Superior temporal gyrus (tissue), 1 donor: ENCODE measurements around the gene TCERG1L.
"Not testable (repeated sequence)": the region's sequence is repeated elsewhere in the genome, so short reads cannot be mapped to it uniquely, and the experiment has no call there.

Source experiments
- DNase-seq: peaks from one replicate; pipeline ENCODE4 v3.0.0-alpha.2; 2016; ENCODE audit errors: extremely low spot score

The TCERG1L gene

DNA sequence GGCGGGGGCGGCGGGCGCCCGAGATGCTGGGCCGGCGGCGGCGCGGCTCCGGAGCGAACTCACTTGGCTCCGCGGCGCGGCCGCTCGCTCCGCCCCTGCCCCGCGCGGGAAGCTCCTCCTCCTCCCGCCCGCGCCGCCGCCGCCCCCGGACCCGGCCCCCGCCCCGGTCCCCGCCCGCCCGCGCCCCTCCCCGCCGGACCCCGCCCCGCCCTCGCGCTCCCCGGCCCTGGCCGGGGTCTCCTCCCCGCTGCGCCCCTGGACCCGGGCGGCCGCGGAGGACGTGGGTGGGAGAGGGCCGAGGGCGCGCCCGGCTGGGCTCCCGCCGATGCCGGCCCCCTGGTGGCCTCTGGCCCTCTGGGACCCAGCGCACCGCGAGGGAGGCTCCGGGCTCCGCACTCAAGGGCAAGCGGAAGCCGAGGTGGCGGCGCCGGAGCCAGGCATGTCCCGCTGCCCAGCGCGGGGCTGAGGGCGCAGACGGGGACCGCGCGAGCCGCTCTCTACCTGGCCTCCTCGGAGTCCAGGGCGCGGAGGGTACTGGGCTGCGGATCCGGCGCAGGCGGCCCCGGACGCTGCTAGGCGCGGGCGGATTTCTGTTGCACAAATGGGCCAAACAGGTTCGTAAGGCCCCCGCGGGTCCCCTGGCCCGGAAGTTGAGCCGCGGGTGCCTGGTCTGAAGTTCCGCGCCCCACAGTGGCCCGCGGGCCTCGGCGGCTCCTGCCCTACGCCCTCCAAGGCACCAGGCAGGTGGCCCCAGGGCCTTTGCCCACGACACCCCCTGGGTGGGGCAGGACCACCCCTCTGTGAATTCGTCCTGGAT is at the start of gene TCERG1L:
TSS of gene TCERG1L (minus strand) at position 61 of the 817 bp plus-strand sequence. CDS start 86 bp downstream, outside the sequence.
- no peak for DNase-seq

DNA sequence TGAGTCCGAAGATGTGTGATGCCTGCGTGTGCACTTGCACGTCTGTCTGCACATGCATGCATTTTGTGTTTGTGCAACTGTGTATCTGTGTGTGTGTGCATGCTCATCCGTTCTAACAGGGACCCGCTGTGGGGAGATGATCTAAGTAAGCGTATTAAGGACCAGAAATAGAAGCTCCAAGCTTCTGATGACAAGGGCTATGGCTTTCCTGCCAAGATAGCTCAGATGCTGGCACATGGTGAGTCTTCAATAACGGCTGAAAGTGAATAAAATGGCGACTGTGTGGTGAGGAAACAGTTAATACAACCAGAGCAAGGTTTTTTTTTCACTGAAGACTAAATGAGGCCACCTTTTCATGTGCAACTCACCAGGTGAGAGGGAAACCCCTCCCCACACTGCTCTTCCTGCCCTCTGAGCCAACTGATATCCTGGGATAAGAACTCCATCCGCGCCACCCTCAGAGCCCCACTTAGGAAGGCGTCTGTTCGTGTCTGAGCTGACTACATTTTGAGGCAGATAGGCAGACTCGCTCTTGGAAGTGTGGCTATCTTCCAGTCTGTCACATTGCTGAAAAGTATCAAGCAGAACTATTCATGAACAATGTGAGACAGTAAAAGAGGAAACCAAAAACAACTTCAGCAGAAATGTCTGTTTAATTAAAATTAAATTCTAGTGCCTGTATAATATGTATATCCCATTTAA is 47.4 kb upstream of the TCERG1L start:
- DNase-seq: no peak

DNA sequence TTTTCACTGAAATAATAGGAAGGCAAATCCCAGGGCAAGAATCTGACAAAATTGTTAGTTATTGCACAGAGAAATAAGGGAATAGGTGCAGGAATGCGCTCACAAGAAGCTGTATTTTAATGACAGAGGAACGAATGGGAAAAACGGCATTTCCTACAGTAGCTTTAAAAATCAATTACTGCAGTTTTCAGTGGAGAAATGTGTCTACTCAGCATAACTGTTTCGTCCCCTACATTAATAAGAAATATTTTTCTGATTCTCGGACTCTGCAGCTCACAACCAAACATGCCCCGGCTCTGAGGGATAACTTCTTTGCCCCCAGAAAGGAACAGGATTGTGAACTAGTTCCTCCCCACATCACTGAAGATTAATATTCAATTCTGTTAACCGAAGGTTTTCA is 44.9 kb upstream of the TCERG1L start:
- DNase-seq: no peak

GRCh38 chr10:131355881-131356280 is 44.4 kb upstream of the TCERG1L start:
- DNase-seq: no peak

GRCh38 chr10:131355056-131355455 is 43.5 kb upstream of the TCERG1L start:
- no peak for DNase-seq

DNA sequence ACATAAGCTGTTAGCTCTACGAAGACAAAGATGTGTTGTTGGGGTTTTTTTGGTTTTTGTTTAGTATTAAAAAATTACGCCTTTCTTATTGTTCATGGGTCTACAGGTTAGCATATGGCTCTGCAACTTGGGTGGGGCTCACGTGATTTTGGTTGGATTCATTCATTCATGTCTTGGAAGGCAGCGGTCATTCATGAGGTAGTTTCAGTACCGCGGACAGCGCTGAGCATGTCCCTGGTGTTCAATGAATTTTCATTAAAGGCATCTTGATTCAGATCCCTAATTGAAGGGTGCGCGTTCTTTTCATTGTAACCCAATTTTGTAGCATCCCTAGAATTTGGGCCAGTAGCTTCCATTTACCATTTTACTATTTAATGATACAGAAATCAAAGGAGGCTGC is 42.9 kb upstream of the TCERG1L start:
- DNase-seq: no peak

- no peak for DNase-seq
These were observed 41.3 kb upstream of the TCERG1L start for GRCh38 chr10:131352765-131353290.

DNA sequence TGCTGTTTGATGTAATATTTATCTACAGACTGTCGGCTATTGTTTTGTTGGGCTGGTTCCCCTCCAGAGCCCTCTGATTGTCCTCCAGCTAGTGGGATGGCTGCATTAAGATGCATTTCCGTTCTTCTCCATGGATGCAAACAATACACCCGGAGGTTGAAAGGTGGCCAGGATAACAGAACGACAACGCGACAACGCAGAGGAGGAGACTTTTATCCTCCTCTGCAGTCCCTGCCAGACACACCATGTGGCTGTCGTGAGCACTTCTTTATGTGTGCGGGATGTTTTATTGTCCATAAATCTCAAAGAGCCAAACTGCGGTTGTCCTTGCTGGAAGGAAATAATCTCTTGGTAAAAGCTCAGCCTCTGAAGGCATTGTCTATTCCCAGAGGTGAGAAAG is 39.1 kb upstream of the TCERG1L start:
- no peak for DNase-seq

- DNase-seq: no peak
These were observed 38.7 kb upstream of the TCERG1L start for GRCh38 chr10:131350245-131350644.

- no peak for DNase-seq
These were observed 34.9 kb upstream of the TCERG1L start for GRCh38 chr10:131346456-131346855.

DNA sequence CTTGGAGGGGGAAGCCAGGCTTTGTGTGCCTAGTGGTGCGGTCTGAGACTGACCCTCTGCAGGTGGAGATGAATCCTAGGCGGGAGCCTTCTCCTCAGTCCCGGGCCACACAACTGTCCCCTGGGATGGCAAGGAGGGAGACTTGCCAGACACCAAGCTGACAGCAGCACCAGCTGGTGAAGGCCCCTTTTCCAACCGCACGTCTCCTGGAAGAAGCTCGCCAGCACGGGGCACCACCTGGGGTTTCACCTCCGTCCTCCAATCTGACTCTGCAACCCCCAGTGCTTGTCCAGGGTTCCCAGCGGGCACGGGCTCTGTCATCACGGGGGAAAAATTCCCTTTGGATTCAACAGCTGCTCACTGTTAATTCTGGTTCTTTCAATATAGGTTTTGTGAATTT is 34.2 kb upstream of the TCERG1L start:
- DNase-seq: no peak

DNA sequence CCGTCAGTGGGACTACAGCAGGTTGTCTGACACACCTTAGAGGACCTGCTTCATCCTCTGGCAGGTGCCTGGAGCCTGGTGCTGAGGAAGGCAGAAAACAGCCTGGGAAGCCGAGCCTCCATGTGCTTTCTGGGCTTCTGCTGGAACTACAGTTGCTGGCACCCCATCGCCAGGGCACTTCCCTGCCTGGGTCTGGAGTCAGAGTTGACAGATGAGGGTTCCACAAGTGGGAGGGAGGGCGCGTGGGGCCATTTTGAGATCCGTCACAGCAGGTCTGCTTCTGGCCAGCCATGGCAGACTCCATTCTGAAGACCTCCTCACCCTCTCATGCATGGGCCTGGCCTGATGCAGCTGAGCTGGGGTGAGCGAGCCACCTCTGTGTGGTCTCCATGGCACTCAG is 33.2 kb upstream of the TCERG1L start:
- DNase-seq: no peak

GRCh38 chr10:131337741-131338140 is 26.2 kb upstream of the TCERG1L start:
- DNase-seq: no peak

- no peak for DNase-seq
These were observed 21.3 kb upstream of the TCERG1L start for GRCh38 chr10:131332821-131333220.

DNA sequence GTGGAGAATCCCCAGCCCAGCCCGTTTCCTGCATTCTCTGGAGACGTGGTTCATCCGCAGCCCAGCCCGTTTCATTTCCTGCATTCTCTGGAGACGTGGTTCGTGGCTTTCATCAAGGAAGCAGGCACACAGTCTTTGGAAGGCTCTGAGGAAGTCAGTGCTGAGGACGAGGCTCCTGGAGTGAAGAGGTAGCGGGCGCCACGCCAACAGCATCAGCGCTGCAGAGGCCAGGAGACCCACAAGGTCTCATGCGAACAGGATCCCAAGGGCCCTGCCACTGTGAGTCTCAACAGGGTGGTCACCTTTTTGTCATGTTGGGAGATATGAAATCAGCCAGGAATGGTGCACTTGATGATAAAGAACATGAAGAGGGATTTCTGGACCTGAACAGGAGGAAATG is 12.4 kb upstream of the TCERG1L start:
- no peak for DNase-seq

GRCh38 chr10:131323025-131323424 is 11.5 kb upstream of the TCERG1L start:
- DNase-seq: no peak

DNA sequence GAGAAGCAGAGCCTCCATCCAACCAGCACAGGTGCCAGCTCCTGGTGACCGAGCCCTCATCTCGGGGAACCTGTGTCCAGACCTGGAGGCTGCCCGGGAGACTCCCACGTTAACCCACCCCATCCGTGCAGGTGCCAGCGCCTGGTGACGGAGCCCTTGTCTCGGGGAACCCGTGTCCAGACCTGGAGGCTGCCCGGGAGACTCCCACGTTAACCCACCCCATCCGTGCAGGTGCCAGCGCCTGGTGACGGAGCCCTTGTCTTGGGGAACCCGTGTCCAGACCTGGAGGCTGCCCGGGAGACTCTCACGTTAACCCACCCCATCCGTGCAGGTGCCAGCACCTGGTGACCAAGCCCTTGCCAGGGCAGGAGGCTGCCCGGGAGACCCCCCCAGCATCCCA is 11.1 kb upstream of the TCERG1L start:
- not testable (repeated sequence) for DNase-seq

- no peak for DNase-seq
These were observed 9.5 kb upstream of the TCERG1L start for GRCh38 chr10:131320860-131321604.

- no peak for DNase-seq
These were observed 7.3 kb upstream of the TCERG1L start for GRCh38 chr10:131318814-131319213.

GRCh38 chr10:131318291-131318690 is 6.8 kb upstream of the TCERG1L start:
- no peak for DNase-seq

DNA sequence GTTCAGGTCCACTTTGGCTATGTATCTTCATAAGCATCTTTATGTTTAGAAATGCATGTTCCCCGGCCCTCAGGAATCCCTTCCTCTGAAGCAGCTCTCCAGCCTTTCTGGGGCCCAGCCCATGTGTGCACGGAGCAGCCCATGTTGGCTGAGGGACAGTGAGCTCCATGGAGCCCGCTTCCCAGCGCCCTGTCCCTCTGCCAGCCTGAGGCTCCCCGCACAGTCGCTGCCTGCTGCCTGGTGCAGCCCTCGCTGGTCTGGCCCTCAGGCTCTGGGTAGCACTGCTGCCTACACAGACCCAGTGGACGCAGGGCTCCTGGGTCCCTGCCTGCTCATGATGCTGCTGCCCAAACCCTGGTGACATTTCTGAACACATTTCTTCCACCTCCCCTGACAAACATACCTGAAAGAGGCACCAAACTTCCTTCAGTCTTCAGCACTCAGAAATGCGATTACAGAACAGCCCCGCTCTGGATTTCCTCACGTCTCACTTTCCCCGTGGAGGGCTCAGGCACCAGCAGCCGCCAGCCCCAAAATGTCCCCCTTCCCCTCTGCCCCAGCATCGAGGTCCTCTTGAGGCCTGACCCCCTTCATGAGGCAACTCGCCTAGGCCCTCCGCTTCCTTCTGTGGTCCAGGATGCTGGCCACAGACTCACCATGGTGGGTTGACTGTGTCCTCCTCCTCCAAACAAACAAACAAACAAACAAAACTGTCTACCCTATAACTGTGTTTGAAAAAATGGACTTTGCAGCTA is 5.0 kb upstream of the TCERG1L start:
- no peak for DNase-seq

GRCh38 chr10:131315344-131315743 is 3.8 kb upstream of the TCERG1L start:
- no peak for DNase-seq
